ENCODE measurements around the gene NRXN2.

The NRXN2 gene

DNA sequence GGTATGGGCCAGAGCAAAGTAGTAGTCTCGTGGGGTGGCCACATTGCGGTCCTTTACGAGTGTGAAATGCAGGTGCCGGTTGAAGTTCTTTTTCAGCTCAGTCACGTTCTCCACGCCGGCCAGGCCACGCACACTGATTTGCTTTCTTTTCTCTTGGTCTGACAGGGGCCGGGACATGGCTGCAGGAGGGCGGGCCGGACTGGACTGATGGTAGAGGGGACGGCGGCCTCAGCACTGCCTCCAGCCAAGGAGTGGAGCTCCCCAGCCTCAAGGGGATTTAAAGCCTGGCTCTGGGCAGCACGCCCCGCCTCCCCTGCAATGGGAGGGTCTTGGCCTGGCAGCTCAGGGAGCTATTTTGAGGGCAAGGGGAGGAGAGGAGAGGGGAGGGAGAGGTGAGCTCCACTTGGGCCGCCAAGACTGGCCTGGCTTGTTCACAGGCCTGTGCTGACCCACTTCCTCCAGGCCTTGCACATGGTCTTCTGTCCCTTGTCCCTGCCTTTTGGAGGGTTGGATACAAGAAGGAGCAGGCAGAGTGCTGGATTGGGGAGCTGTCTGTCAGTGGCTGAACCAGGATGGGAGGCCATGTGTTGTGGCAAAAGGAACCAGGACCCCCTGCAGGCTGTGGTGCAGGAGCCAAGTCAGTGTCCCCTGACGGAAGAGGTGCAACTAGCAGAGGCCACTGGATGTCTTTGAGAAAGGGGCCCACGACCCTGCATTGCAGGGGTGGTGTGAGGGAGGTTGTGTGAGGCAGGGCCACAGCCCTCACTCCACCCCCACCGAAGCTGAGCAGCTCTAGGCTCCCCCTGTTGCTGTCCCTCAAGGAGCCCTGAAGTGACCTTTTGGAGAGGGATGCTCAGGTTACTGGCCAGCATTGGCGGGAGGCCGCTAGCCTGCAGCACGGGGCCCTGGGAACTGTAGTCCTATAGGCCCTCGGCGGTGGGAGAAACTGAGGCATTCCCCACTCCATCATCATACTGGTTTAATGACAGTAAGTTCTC, 37.0 kb upstream of the NRXN2 start, which contains the start of gene PYGM:
Gene PYGM (minus strand): TSS at position 253 of the 998 bp plus-strand sequence. CDS start 76 bp downstream, at position 177.
- FAIRE-seq: no peak
- no peak for DNase-seq (ENCODE audit: insufficient read length, low spot score)

DNA sequence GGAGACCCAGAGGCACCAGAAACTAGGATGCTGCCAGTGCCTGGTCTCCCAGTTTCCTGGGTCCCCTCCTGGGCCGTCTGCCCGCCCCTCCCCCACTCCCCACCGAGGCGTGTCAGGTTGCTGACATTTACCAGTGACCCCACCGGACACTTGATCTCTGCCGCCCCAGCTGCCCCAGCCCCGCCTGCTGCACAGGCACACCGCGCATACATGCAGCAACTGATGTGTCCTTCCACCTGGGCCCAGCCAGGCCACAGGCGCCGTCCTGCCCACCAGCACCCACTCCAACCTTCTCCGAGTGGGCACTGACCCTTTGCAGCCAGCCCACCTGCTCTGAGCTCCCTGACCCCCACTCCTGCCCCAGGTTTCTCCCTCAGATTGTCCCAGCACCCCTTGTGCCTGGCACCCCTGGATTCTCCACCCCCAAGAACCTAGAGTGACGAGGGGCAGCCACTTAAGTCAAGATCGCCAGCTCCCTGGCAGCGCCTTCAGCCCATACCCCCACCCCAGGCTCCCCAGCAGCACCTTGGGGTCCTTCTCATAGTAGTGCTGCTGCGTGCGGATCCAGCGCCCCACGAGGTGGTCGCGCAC, 36.2 kb upstream of the NRXN2 start:
- no peak for FAIRE-seq
- DNase-seq (ENCODE audit: insufficient read length, low spot score): no peak

DNA sequence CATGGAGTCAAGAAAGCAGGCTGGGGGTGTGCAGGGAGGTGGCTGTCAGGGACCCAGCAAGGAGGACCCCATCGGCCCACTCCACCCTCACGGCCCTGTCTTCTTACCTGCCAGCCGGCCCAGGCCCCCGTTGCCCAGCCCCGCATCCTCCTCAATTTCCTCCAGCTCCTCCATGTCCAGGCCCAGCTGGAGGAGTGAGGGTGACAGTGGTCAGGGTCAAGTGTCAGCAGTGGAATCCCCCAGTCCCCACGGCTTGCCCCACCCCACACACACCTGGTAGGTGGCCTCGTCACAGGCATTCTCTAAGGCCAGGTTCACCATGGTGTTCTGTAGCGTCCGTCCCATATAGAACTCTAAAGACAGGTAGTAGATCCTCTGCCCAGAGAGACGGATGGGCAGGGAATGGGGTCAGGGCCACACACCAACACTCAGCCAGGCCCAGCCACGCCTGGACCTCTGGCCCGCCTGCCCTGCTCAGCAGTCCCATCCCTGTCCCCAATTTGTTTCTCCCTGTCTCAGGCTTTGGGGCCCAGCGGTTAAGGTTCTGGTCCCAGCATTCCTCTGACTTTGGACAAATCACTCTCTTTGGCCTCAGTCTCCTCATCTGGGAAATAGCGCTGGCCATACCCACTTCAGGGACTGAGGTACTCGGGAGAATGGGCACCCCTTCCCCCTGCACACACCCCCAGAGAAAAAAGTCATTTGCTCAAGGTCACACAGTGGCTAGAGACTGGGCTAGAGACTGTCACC, 35.5 kb upstream of the NRXN2 start:
- DNase-seq (ENCODE audit: insufficient read length, low spot score): no peak
- no peak for FAIRE-seq

DNA sequence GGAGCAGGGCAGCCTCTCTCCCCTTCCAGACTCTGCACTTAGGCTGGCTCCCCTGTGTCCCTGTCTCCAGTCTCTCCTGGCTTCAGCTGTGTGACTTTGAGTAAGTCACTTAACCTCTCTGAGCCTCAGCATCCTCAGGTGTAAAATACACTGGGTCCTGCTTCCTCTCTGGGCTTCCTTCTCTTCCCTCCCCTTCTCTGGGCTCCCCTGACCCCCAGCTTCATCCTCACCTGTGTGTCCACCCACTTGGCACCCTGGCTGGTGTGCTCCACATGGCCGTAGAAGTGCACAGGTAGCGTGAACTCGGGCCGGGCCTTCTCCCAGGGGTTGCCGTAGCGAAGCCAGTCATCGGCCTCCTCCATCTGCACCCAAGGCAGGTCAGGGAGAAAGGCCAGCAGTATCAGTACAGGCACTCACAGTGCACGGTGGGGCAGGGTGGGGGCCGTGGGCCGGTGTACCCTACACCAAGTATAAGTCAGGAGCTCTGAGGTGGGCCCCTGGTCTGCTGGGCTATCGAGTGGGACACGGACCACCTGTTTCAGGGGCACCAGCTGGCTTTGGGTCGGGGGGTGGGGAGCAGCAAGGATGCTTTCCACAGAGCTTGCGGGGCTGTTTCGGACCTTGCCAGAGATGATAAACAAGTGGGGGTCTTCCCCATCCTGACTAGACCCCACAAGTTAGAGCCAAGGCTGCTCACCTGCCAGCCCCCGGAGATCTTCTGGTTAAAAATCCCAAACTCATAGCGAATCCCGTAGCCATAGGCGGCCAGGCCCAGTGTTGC, 34.7 kb upstream of the NRXN2 start:
- FAIRE-seq: no peak
- DNase-seq (ENCODE audit: insufficient read length, low spot score): no peak

DNA sequence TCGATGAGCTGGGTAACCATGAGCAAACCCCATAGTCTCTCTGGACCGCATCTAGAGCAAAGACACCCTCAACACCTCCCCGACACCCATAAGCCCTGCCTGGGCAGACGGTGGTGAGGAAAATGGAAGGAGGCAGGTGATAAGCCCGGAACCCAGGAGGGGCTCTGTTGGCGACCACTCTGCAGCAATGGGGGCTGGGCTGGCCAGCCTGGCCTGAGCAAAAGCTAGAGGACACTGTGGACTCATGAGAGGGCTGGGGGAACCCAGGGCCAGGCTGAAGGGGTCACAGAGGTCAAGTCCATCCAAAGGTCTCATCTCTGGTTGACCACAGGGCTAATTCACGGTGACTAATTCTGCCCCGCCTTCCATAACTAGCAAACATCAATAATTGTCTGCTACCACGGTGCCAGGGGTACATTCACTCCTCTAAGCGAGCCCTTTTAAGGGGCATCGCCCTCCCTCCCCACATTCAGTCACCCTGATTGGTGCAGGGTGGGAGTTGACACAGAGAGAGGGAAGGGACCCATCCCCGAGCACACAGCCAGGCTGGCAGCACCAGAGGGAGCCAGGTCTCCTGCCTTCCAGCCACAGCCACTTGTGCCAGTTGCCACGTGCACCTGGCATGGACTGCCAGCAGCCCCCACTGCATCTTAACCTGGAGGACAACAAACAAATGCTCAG, 32.8 kb upstream of the NRXN2 start:
- FAIRE-seq: no peak

DNA sequence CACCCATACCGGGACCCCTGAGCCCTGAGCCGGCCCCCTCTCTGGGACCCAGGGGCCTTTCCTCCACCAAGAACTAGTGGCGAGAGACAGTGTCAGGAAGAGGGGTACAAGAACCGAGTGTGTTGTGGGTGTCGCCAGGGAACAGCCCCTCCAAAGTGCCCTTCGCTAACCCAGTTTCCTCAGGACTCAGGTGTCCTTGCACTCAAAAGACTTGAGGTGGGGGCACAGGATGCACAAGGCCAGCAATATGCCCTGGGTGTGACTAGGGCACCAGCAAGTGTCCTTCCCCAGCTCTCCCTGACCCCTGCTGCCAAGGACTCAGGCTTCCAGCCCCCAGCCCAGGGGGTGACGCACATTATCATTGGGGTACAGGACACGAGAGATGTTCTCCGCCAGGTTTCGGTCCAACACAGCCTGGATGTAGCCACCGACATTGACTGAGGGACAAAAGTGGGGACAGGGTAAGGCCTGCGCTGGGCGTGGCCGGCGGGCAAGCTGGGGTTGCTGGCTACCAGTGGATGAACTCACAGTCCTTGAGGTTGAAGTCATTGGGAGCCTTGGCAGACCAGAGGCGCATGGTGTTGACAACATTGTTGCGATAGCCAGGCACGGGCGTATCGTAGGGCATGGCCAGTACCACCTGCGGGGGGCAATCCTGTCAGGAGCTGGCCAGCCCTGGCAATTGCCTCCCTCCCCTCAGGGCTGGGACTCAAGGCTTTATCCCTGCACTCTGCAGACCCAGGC, 32.1 kb upstream of the NRXN2 start:
- DNase-seq (ENCODE audit: insufficient read length, low spot score) (no peak), FAIRE-seq (no peak)

More for the DNA sequence above, 32.8 kb upstream of the NRXN2 start:
- DNase-seq (ENCODE audit: insufficient read length, low spot score): no peak

DNA sequence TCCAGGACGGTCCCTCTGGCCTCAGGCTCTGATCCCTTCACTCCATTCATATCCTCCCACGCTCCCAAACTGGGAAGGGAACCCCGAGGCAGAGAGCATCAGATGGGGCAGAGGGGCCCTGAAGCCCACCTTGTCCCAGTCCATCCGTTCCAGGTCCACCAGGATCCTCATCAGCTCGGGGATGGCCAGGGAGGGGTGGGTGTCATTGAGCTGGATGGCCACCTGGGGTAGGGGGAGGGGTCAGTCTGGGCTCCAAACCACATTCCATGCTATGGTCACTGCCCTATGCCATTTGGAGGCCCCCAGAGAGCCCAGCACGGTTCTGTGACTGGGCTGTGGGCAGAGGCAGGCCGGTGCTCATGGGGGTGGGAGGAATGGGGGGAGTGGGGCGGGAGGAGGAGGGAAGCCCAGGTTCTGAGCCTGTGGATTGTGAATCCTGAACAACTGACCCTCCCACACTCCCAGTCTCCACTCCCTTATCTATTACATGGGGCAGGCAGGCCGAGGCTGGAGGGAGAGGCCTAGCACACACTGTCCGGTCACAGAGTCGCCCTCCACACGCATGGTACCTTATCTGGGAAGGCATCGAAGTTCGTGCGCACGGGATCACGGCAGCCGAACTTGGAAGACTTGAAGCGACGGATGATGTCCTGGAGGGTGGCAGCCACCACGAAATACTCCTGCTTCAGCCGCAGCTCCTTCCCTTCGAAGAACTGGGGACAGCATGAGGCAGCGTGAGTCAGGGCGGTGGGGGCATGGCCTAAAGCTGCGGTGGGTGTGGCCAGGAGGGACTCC, 31.3 kb upstream of the NRXN2 start:
- DNase-seq (ENCODE audit: insufficient read length, low spot score) (no peak), FAIRE-seq (no peak)

DNA sequence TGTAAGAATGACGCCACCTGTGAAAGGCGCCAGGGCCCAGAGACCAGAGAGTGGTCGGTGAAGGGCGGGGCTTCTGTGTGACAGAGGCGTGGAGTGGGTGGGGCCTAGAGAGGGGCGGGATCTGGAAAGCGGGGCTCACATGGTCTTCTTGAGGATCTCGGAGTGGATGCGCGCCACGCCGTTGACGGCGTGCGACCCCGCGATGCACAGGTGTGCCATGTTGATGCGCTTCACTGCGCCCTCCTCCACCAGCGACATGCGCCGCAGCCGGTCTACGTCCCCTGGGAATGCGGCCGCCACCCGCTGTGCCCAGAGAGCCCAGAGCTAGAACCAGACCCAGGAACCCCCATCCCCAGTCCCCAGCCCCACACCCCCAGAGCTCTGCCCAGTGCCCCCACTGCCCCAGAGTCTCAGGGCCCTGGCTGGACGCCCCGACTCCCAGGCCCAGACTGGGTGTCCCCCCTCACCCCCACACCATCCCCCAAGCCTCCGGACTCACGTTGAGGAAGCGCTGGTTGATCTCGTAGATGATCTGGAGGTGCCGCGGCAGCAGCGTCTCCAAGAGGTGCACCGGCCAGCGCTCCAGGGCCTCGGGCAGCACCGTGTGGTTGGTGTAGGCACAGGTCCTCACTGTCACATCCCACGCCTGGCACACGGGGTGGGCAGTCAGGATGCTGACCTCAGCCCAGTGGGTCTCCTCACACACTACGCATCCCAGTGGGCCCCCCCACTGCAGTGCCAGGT, 30.6 kb upstream of the NRXN2 start:
- DNase-seq (ENCODE audit: insufficient read length, low spot score): no peak

DNA sequence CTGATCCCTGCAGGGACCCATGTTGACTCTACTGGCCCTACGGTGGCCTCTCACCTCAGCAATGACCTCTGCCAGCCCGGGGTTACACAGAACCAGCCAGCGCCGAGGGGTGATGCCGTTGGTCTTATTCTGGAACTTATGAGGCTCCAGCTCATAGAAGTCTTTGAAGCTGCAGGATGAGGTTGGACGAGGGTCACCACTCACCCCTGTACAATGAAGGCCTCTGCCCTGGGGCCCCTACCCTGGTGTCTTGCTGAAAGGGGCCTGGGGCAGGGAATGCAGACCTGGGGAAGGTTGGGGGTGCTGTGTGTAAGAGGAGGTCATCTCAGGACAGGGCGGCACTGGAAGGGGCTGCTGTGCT, 30.0 kb upstream of the NRXN2 start:
- FAIRE-seq (no peak), DNase-seq (ENCODE audit: insufficient read length, low spot score) (no peak)

More for the DNA sequence above, 30.6 kb upstream of the NRXN2 start:
- no peak for FAIRE-seq

DNA sequence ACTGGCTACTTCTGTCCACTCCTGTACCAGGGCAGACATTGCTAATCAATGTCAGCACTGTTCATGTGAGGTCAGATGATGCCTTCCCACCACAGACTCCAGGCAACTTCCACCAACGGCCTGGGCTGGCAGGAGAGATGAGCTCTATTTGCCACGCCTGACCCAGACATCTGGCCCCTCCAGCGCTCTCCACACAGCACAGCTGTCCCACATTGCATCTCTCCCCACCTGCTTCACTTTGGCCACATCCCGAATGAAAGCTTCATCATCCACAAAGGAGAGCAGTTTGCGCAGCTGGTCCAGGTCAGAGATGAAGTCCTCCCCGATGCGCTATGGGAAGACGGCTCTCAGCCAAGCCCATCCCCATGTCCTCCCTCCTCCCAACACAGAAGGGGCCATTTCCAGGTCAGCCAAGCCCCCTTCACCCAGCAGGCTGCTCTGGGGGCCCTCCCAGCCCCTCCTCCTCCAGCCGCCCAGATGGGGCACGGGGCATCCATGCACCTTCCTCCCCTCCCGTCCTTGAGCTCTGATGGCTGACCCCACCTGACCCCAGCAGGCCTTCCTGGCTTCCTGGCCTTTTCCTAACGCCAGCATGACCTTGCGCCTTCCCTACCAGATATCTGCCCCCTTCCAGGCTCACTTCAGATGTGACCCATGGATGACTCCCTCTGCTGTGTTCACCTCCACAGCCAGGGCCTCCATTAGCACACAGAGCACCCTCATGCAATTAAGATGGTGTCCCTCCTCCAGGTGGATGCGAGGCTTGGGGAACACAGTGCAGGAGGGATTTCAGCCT, 29.4 kb upstream of the NRXN2 start:
- DNase-seq (ENCODE audit: insufficient read length, low spot score) (no peak), FAIRE-seq (no peak)

DNA sequence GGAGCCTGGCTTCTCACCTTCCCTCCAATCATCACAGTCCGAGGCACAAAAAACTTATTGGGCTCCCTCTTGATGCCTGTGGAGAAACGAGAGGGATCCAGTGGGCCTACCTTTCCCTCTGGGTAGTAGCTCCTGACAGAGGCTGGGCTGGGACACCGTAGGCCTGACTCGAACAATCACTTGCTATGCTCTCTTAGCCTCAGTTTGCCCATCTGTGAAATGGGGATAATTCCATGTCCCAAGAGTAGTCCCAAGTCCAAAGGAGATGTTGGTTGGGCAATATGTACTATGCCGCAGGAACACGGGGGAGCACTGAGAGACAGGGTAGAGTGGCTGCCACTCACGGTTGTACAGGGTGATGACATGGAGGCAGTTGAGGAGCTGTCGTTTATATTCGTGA, 28.6 kb upstream of the NRXN2 start:
- DNase-seq (ENCODE audit: insufficient read length, low spot score) (no peak), FAIRE-seq (no peak)

DNA sequence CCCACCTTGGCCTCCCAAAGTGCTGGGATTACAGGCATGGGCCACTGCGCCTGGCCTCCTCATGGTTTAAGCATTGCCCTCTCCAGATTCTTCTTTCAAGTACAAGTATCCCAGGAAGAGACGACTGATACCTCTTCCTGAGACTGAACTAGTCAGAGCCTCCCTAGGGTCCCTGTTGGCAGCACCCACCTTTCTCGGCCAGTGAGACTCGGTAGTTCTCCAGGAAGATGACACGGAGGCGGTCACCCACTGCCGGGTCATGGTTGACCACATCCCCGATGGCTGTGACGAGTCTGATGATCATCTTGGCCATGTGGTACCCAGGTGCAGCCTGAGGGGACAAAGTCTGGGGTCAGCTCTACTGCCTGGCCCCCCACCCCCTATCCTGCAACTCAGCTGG, 28.1 kb upstream of the NRXN2 start:
- DNase-seq (ENCODE audit: insufficient read length, low spot score) (no peak), FAIRE-seq (no peak)

DNA sequence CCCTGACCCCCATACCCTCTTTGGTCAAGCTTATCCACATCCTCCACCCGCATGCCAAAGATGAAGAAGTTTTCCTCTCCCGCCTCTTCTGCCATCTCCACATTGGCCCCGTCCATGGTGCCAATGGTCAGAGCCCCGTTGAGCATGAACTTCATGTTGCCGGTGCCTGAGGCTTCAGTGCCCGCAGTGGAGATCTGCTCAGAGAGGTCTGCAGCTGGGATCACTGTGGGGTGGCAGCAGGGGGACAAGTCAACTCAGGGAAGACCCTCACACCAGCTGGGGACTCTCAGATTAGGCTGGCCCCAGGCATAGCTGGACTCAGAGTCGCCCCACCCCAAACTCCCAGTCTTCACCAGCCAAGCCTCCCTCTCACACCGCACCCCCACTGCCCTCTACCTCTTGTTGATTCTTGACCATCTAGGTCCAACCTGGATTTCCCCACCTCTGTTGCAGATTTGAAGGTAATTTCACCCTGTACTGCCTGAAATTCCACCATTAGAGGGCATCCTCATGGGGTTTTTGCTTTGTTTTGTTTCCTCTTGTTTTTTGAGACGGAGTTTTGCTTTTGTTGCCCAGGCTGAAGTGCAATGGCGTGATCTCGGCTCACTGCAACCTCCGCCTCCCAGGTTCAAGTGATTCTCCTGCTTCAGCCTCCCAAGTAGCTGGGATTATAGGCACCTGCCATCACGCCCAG, 27.5 kb upstream of the NRXN2 start:
- FAIRE-seq (no peak), DNase-seq (ENCODE audit: insufficient read length, low spot score) (no peak)

DNA sequence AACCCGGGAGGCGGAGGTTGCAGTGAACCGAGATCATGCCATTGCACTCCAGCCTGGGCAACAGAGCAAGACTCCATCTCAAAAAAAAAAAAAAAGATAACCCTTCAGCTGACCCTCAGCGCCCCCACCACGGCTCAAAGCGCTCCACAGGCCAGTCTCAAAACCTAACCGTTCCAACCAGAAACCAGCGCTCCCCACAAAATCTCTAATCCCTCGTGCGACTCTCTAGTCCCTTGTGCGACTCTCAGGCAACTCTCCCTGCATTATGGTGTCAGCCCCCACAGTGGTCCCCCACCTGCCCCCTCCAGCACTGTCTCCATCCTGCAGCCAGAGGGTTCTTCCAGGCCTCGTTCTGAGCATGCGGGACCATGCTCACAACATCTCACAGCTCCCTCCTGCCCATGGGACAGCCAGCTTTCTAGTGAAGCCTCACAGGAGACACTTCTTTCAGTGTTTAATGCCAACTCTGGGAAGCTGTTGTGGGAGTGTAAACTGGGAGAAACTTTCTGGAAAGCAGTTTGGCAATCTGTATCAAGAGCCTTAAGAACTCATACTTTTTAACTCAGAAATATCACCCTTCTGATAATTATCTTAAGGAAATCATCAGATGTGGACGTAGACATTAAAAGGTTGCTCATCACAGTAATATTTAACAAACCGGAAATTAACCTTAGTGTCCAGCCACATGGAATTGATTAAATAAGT, 25.1 kb upstream of the NRXN2 start:
- no peak for DNase-seq (ENCODE audit: insufficient read length, low spot score)
- no peak for FAIRE-seq

DNA sequence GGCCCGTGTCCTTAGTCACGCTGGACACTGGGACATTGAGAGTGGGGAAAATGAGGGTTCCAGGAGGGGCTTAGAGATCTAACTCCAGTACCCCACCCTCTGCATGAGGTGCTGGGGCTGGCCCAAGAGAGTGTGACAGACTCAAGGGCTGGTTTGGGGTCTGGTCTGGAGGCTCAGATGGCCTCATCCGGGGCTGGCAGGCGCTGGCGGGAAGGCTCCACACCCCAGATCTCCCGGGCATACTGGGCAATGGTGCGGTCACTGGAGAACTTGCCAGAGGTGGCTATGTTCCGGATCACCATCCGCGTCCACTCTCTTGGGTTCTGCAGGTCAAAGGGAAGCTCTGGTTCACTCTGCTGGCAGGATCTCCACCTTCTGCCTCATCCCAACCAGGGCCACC, 23.5 kb upstream of the NRXN2 start:
- DNase-seq (ENCODE audit: insufficient read length, low spot score): no peak
- no peak for FAIRE-seq
